GOT3 (cell line): Measurements from ENCODE around the gene TM4SF1.

Source experiments
- DNase-seq: peaks from one replicate; lab custom pipeline; 2025; ENCODE audit warnings: mixed read lengths; lab: John Stamatoyannopoulos, UW

The TM4SF1 gene

GRCh38 chr3:149377408-149378364 lies at the start of gene TM4SF1:
Gene TM4SF1 (minus strand): TSS chr3:149377649. CDS start chr3:149377547, 102 bp downstream.
- DNase-seq, result peak; percentile 79

- DNase-seq, result no peak
These were observed 48.9 kb upstream of the TM4SF1 start for GRCh38 chr3:149426325-149426724.

- no peak for DNase-seq
These were observed 47.5 kb upstream of the TM4SF1 start for GRCh38 chr3:149424918-149425317.

- DNase-seq, result no peak
These were observed 44.3 kb upstream of the TM4SF1 start for GRCh38 chr3:149421764-149422163.

GRCh38 chr3:149419816-149420215 lies 42.4 kb upstream of the TM4SF1 start:
- DNase-seq, result no peak

- no peak for DNase-seq
These were observed 40.3 kb upstream of the TM4SF1 start for GRCh38 chr3:149417727-149418126.

GRCh38 chr3:149417174-149417573 lies 39.7 kb upstream of the TM4SF1 start:
- no peak for DNase-seq

DNA sequence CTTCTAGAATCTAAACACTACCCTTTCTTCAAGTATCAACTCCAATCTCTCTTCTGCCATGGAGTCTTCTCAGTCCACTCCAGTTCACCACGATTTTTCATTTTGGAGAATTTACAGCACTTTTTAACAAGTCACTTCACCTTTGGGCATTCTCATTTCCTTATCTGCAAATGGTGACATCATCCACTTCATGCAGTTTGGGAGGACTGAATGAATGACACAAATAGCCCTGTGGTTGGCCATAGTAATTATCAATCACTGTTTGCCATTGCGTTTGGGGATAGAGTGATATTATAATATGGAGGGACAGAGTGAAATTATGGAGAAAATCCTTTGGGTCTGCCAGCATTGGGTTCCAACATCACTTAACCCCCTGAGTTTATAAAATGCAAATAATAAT lies 38.0 kb upstream of the TM4SF1 start:
- no peak for DNase-seq

- DNase-seq, result no peak
These were observed 37.2 kb upstream of the TM4SF1 start for GRCh38 chr3:149414557-149415231.

GRCh38 chr3:149411583-149411982 lies 34.1 kb upstream of the TM4SF1 start:
- DNase-seq, result no peak

DNA sequence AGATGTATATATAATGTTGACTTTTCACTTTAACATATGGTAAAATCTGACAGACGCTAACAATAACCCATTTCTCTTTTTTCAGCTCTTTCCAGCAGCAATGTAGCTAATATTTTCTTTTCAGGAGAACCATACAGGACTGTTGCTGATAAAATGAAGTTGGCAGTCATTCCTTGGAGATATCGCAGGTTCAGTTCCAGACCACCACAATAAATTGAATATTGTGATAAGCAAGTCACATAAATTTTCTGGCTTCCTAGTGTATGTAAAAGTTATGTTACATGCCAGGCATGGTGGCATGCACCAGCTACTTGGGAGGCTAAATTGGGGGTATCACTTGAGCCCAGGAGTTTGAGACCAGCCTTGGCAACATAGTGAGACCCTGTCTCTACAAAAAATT lies 31.9 kb upstream of the TM4SF1 start:
- no peak for DNase-seq

DNA sequence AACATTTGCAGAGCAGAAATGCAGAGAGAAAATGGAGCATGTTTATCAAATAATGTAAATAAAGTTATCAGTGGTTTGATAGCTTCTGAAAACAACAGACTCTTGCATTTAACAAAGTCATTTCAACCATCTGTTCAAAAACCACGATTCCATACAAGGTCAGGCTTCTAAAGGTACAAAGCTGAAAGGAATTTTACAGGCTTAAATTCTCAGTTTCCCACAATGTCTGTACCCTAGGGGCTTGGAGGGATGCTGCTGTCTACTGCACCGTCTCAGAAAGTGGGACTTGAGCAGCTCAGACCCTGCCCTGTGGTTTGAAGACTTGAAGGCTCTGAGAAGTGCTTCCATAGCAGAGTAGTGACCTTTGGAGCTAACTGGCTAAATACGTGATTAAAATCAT lies 30.4 kb upstream of the TM4SF1 start:
- no peak for DNase-seq

- no peak for DNase-seq
These were observed 28.8 kb upstream of the TM4SF1 start for GRCh38 chr3:149406244-149406752.

DNA sequence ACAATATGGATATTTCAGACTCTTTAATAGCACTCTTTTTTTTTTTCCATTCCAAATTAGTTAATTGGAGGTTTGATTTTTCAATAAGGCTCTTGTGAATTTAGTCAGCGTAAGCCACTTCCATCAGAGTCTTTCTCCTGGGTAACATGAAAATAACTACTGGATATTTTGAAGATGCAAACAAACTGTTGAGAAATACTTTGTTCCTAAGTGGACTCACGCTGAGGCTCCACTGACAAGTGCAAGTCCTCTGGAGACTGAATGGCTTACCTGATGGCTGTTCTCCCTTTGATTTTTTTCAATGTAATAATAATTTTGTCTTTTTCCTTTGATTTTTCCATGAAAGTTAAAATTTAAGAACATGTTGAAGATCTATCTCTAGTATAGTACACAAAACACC lies 26.0 kb upstream of the TM4SF1 start:
- no peak for DNase-seq

GRCh38 chr3:149402481-149402880 lies 25.0 kb upstream of the TM4SF1 start:
- DNase-seq, result no peak

DNA sequence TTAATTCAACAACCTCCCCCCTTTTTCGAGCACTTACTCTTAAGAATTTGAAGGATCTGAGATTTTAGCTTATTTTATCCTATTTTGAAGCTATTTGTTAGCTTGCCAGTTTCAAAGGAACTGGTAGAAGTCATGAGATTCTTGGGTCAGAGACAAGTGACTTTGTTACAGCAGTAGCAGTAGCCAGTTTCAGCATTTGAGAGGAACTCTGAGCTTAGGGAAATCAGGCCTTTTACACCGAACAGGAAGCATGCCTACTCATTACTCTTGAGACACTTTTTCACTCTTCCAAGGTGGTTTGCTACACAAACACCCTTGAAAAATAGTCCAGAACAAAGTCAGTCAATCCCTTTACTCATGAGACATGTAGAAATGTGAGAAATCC lies 24.5 kb upstream of the TM4SF1 start:
- DNase-seq, result no peak

DNA sequence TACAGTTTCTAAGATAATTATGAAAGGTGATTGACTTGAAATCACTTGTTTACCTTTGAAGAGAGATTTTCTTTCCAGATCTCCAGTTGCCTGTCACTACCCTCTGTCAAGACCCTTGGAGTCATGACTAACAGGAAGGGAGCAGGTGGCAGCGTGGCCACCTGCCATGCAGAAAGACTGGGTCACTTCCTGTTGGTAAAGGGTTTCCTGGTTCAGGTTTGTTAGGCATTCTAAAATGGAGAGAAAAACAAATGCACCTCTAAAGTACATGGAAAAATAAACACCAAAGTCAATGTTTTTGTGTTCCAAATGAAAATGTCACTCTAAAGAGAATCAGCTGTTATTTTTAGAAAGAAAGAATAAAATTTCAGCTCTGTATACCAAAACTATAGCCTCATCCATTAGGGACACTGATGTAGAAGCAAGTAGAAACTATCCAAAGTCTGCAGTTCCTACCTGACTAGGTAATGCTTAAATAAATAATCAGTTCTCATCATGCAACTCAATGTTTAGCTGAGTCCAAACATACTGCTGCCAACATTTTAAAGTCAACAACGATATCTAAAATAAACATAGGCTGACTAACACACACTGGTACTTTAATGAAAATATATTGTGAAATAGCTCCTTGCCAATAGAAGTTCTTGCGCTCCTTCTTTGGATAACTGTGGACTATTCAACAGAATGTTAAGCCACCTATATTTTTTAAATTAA lies 23.9 kb upstream of the TM4SF1 start:
- DNase-seq, result no peak

DNA sequence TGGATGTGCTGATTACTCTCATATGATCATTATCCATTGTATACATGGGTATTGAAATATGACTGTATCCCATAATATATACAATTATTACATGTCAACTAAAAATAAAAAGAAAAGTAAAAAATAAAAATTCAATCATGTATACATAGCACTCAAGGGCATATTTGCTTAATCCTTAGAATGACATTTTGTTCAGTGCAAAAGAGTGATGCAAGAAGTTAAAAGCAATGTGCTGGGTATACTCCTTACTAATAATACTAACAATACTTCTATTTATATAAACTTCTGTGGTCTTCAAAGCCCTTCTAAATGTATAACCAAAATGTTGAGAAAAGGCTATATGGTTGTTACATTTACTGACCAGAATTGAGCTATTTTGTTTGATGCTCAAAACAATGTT lies 23.2 kb upstream of the TM4SF1 start:
- DNase-seq, result no peak

GRCh38 chr3:149398296-149398695 lies 20.8 kb upstream of the TM4SF1 start:
- DNase-seq, result no peak

DNA sequence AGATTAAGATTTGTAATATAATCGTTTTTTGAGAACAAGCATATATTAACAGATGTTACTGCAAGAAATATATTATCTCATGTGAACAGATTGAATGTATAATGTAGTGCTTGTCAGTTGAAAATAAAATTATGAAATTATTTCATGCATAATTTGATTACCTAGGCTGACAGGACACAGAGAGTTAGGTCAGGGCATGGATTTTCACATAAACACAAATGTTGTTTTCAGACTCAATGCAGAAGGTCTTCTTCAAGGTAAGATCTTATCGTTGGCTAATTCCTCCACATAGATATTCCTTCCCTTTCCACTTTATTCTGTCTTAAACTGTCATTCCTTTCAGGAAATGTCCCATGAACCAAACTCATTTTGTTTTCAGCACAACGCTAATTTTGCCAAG lies 20.1 kb upstream of the TM4SF1 start:
- DNase-seq, result no peak

- DNase-seq, result no peak
These were observed 19.0 kb upstream of the TM4SF1 start for GRCh38 chr3:149396476-149396875.
